GM19193 (cell line): Measurements from ENCODE around the gene SCML1.

Experiments used
- POLR2A ChIP-seq: IDR thresholded peaks from 4 replicates; pipeline ENCODE4 v1.6.1; 2011; ENCODE audit not compliant: insufficient read depth, insufficient read length; ENCODE audit errors: extremely low read depth

SCML1 gene, protein sequence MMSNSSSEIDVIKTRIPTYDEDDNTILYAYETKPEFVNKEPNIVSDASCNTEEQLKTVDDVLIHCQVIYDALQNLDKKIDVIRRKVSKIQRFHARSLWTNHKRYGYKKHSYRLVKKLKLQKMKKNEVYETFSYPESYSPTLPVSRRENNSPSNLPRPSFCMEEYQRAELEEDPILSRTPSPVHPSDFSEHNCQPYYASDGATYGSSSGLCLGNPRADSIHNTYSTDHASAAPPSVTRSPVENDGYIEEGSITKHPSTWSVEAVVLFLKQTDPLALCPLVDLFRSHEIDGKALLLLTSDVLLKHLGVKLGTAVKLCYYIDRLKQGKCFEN

GRCh38 chrX:17736856-17737709 lies at the start of gene SCML1:
SCML1 (plus strand) TSS chrX:17737493; CDS start chrX:17744187, 6,694 bp downstream.
- no peak for TF ChIP-seq POLR2A

GRCh38 chrX:17687648-17688047 lies 49.6 kb upstream of the SCML1 start:
- no peak for TF ChIP-seq POLR2A

DNA sequence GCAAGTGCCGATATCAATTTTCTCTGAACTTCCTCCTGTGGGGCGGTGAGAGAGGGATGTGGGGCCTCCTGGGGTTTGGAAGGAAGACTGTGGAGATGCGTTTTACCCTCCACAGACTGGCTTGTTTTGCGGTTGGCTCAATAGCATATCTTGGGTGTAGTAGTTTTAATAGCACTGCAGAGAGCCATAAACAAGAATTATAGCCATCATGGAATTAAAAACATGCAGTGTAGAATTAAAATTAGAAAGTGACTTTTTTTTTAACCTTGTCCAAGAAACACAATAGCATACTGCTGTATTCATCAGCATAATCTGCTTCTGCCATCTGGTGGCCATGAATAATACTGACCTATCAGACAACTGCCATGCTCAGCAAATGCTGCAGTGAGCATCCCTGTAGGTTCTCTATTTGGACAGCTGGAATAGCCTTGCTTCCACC lies 47.3 kb upstream of the SCML1 start:
- TF ChIP-seq POLR2A: no peak

DNA sequence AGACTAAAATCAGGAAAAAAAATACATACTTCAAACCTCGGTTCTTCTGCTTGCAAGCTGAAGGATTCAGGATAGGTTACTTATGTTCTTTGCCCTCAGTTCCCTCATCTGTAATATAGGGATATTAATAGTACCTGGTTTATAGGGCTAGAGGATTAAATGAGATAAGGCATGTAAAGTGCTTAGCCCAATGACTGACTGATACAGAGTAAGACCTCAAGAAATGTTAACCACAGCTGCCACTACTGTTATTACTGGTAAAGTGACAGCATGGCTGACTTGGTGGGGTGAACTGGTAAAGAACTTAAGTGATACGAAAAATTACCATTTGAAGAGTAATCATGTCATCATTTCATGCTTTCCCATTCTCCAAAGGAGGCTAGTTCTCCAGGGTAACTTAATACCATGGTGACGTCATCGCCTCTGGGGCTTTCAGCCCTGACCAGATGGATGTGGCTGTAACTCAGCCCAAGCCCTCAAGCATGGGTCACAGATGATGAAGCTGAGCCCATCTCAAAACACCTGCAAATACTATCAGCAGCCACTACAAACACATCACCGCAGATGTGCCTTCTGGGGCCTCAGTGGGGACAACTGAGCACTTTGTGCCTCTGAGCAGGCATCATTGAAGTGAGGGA lies 44.5 kb upstream of the SCML1 start:
- TF ChIP-seq POLR2A: no peak

GRCh38 chrX:17697191-17697590 lies 40.1 kb upstream of the SCML1 start:
- no peak for TF ChIP-seq POLR2A

- no peak for TF ChIP-seq POLR2A
Measured at GRCh38 chrX:17700976-17701375, 36.3 kb upstream of the SCML1 start.

GRCh38 chrX:17703201-17703600 lies 34.1 kb upstream of the SCML1 start:
- TF ChIP-seq POLR2A: no peak

GRCh38 chrX:17705211-17705610 lies 32.1 kb upstream of the SCML1 start:
- TF ChIP-seq POLR2A: no peak

- no peak for TF ChIP-seq POLR2A
Measured at GRCh38 chrX:17706676-17707075, 30.6 kb upstream of the SCML1 start.

DNA sequence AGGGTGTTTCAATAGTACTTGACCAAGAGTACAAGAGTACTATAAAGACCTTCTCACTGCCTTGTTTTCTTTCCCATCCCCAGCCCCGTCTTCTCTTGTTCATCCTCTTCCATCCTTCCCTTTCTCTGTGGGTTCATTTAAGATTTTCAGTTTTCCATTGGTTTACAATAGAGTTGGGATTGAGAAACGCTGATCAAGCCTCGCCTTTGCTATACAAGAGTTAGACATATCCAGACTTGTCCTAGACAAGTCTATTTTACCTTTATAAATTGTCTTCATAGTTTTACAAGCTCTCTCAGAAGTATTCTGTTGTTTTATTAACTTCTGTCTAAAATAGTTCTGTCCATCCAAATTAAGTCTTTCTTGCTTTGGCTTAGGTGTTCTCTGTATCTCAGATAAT lies 29.6 kb upstream of the SCML1 start:
- TF ChIP-seq POLR2A: no peak

DNA sequence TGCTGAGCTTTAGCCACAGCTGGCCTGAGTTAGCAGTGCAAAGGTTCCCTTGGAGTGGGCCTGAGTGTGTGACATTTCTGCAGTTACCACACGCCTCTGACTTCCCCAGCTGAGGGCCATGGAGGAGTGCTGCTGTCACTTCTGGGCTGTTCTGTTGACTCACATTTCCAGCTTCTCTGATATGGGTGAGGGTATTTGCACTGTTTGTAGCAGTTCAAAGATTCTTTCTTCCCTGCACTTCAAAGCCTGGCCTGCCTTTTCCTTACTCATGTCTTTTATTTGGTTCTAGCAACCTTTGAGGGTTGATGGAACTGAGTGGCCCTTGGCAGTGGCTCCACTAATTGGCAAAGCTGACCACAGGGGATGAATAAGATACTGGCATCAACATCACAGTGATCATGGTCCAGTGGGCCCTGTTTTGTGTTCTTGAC lies 26.4 kb upstream of the SCML1 start:
- no peak for TF ChIP-seq POLR2A

- TF ChIP-seq POLR2A: no peak
Measured at GRCh38 chrX:17713288-17713687, 24.0 kb upstream of the SCML1 start.

- no peak for TF ChIP-seq POLR2A
Measured at GRCh38 chrX:17718649-17719165, 18.6 kb upstream of the SCML1 start.

DNA sequence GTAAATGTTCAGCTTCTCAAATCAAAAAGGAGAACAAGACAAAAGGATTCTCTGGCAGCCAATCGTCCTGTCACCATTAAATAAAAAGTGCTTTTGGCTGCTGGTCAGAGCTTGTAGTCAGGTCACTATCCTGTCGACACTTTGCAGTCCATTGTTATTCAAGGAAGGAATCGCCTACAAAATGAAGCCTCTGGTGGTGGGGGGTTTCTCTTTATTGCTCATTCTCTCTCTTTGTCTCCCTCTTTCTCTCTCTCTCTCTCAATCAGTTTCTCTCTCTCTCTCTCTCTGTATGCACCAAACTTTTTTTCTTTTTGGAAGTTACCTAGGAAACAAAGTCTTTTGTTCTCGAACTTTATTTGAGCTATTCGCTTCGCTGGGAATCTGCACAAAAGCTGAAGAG lies 17.6 kb upstream of the SCML1 start:
- no peak for TF ChIP-seq POLR2A

DNA sequence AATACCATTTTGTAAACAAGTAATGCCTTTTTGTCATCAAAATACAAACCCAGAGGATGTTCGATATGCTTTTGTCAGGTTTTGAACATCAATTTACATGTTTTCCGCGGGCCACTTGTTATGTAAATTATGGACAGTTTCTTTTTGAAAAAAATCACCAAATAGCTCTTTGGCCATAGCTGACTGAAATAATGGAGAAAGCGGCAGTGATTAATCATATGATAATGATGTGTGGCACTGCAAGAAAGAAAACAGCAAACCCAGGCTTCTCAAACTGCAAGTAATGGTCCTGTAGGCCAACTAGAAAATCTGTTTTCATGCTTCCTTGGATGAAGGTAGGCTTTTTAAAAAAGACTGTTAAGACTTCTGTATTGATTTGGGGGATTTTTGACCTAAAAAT lies 15.6 kb upstream of the SCML1 start:
- no peak for TF ChIP-seq POLR2A
